Measurements from ENCODE around the gene MPG.

Gene MPG

GRCh38 chr16:38941-39892, 38.8 kb upstream of the MPG start:
- no peaks in the 10 kb centered on the region for H3K36me3 ChIP-seq (ENCODE audit: insufficient read depth)
- peaks cover 31% of the 10 kb centered on the region for H3K4me1 ChIP-seq (ENCODE audit: low read depth, poor library complexity, severe bottlenecking)

DNA sequence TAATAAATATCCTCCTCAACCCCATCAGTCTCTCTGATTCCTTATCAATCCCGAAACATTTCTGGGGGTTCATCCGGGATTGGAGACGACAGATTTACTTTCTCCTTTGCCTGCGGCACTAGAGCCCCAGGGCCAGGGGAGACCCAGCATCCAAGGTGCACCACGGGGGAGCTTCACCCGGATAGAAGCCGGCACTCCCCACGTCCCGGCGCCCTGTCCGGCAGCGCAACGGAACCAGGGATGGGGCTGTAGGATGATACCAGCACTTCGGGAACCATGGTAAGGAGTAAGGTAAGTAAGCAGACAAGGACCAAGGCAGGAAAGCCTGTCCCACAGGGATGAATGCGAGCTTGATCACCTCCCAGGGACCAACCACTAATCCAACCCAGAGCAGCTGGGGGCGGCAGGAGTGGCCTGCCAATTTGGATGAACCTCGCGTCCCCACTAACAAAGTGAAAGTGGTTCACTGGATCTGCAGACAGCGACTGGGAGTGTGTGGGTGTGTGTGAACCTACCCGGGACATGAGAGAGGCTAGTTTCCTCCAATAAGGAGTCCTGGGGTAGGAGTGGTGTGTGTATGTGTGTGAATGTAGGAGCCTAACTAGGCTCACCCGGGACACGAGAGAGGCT, 36.5 kb upstream of the MPG start:
- H4K20me1 ChIP-seq (ENCODE audit: insufficient read depth): no peaks in the 10 kb centered on the region
- H3K4me2 ChIP-seq: no peak overlapping the region
- H3K27ac ChIP-seq: no peak overlapping the region
- H3K4me3 ChIP-seq (IDR thresholded peaks at IDR 0.05; ENCODE audit: insufficient read depth, low read depth, low read length): no peak overlapping the region
- H3K79me2 ChIP-seq (ENCODE audit: insufficient read depth, low read depth): no peaks in the 10 kb centered on the region
- H3K4me1 ChIP-seq (ENCODE audit: low read depth, poor library complexity, severe bottlenecking): peaks cover 31% of the 10 kb centered on the region
- TF ChIP-seq, protein P1, sequence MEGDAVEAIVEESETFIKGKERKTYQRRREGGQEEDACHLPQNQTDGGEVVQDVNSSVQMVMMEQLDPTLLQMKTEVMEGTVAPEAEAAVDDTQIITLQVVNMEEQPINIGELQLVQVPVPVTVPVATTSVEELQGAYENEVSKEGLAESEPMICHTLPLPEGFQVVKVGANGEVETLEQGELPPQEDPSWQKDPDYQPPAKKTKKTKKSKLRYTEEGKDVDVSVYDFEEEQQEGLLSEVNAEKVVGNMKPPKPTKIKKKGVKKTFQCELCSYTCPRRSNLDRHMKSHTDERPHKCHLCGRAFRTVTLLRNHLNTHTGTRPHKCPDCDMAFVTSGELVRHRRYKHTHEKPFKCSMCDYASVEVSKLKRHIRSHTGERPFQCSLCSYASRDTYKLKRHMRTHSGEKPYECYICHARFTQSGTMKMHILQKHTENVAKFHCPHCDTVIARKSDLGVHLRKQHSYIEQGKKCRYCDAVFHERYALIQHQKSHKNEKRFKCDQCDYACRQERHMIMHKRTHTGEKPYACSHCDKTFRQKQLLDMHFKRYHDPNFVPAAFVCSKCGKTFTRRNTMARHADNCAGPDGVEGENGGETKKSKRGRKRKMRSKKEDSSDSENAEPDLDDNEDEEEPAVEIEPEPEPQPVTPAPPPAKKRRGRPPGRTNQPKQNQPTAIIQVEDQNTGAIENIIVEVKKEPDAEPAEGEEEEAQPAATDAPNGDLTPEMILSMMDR (conservative IDR thresholded peaks at IDR 0.05; ENCODE audit: low read depth, low read length): no peak
- no peaks in the 10 kb centered on the region for H3K27me3 ChIP-seq (ENCODE audit: insufficient read depth, low read depth)
- no peak overlapping the region for H2AFZ ChIP-seq (ENCODE audit: low read depth)
- no peak overlapping the region for H3K9ac ChIP-seq
- H3K36me3 ChIP-seq (ENCODE audit: insufficient read depth): no peaks in the 10 kb centered on the region

More at GRCh38 chr16:38941-39892, 38.8 kb upstream of the MPG start:
- Histone ChIP-seq H3K27me3 (ENCODE audit: insufficient read depth, low read depth) (no peaks in the 10 kb centered on the region), H3K79me2 (ENCODE audit: insufficient read depth, low read depth) (no peaks in the 10 kb centered on the region), H3K4me3 (IDR thresholded peaks at IDR 0.05; ENCODE audit: insufficient read depth, low read depth, low read length) (no peak overlapping the region), H3K4me2 (peak overlapping the region; percentile 88), H3K27ac (peak overlapping the region; percentile 62), H3K9ac (peak overlapping the region; percentile 22; the same call in 1 of the 2 replicates), H4K20me1 (ENCODE audit: insufficient read depth) (no peaks in the 10 kb centered on the region), H2AFZ (ENCODE audit: low read depth) (no peak overlapping the region)
- TF ChIP-seq, protein P1 (conservative IDR thresholded peaks at IDR 0.05; ENCODE audit: low read depth, low read length): no peak

GRCh38 chr16:42069-42457, 36.0 kb upstream of the MPG start:
- Histone ChIP-seq H3K36me3 (ENCODE audit: insufficient read depth) (no peaks in the 10 kb centered on the region), H3K79me2 (ENCODE audit: insufficient read depth, low read depth) (no peaks in the 10 kb centered on the region), H3K9ac (no peak overlapping the region), H3K4me1 (ENCODE audit: low read depth, poor library complexity, severe bottlenecking) (peaks cover 31% of the 10 kb centered on the region), H2AFZ (ENCODE audit: low read depth) (no peak overlapping the region), H3K4me2 (no peak overlapping the region), H3K27ac (no peak overlapping the region), H4K20me1 (ENCODE audit: insufficient read depth) (no peaks in the 10 kb centered on the region), H3K27me3 (ENCODE audit: insufficient read depth, low read depth) (no peaks in the 10 kb centered on the region), H3K4me3 (IDR thresholded peaks at IDR 0.05; ENCODE audit: insufficient read depth, low read depth, low read length) (no peak overlapping the region)
- TF ChIP-seq, protein P1 (conservative IDR thresholded peaks at IDR 0.05; ENCODE audit: low read depth, low read length): no peak

- H3K4me1 ChIP-seq (ENCODE audit: low read depth, poor library complexity, severe bottlenecking): peaks cover 31% of the 10 kb centered on the region
- H3K79me2 ChIP-seq (ENCODE audit: insufficient read depth, low read depth): no peaks in the 10 kb centered on the region; the same call in 1 of the 2 replicates
- H3K4me2 ChIP-seq: no peak overlapping the region
- H3K27ac ChIP-seq: no peak overlapping the region
- H3K4me3 ChIP-seq (IDR thresholded peaks at IDR 0.05; ENCODE audit: insufficient read depth, low read depth, low read length): no peak overlapping the region
- no peak overlapping the region for H2AFZ ChIP-seq (ENCODE audit: low read depth)
- H3K27me3 ChIP-seq (ENCODE audit: insufficient read depth, low read depth): no peaks in the 10 kb centered on the region
- H3K36me3 ChIP-seq (ENCODE audit: insufficient read depth): no peaks in the 10 kb centered on the region
- TF ChIP-seq, protein P1 (conservative IDR thresholded peaks at IDR 0.05; ENCODE audit: low read depth, low read length): no peak
- no peak overlapping the region for H3K9ac ChIP-seq
- H4K20me1 ChIP-seq (ENCODE audit: insufficient read depth): no peaks in the 10 kb centered on the region
Observed at GRCh38 chr16:42691-43090, 35.3 kb upstream of the MPG start.

Measured in KMS-11 (cell line).